Measurements from ENCODE around the gene EEF1E1.

Gene EEF1E1

GRCh38 chr6:8087870-8088754 is 14.2 kb downstream of the EEF1E1 start:
- DNase-seq: no peak

DNA sequence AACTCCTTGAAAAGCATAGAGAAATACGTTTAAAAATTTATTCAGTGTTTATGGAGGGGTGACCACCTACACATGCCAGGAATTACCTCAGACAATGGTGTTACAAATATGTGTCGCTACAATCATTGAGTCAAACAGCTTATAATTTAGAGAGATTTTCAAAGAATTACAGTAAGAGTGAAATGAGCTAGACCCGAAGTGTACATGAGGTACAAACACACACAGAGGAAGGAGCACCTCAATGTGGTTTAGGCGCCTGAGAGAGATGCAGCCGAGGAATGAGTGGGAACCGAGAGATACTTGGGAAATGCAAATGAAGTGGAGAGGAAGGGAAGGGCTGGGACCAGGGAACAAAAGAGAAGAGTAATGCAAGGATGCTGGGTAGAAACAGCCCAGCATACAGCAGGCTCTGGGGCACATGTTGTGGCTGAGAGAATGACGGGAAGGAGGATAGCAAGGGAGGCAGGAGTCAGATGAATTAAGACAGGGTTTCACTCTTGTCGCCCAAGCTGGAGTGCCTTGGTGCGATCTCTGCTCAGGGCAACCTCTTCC is 15.5 kb downstream of the EEF1E1 start:
- no peak for DNase-seq

DNA sequence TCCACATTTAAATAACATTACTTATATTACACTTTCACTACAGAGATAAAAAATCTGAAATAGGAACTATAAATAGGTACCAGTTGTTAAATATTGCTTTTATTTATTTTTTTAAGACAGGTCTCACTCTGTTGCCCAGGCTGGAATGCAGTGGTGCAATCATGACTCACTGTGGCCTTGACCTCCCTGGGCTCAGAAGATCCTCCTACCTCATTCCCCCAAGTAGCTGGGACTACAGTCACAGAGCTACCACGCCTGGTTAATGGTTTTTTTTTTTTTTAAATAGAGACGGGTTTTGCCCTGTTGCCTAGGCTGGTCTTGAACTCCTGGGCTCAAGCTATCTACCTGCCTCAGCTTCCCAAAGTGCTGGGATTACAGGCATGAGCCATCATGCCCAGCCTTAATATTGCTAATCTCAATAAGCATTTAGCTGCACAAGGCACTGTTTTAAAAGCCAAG is 17.3 kb downstream of the EEF1E1 start:
- DNase-seq: peak; percentile 92

- DNase-seq: no peak
Observed at GRCh38 chr6:8084586-8084985, 17.8 kb downstream of the EEF1E1 start.

DNA sequence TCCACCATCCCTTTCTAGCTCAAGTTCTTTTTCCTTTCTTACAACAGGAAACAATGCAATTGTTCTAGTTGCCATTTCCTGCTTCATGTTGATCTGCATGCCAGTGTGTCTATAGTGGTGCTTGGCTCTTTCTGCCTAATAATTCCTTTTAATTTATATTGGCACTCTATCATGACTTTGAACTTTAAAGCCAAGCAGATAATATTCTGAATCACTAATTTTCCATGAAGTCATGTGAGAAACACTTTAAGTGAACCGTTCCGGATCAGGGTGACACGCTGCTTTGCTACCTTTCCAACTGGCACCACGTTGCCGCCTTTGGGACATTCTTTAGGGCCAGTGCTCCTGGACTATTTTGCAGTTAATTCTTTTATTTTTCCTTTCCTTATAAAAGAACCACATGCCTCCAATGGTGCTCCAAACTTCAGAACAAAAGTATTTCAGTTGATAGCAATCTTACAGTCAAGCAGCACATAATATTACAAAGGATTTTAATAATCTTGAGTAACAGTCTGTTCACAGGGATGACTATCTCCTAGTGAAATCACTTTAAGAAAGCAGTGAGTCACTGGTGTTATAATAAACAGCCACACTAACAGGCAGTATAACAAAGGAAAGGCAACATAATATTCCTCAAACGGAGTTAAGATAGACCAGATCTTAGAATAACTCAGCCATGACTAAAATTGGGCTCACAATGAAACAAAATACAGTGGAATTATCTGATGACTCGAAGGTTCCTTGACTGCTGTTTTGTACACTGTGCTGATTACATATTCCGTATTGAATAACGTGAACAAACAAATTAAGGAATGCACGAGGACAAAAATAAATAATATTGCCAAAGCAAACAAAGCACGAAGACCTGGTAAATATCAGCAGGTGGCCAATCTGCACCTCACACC is 19.1 kb downstream of the EEF1E1 start:
- peak; percentile 84 for DNase-seq

DNA sequence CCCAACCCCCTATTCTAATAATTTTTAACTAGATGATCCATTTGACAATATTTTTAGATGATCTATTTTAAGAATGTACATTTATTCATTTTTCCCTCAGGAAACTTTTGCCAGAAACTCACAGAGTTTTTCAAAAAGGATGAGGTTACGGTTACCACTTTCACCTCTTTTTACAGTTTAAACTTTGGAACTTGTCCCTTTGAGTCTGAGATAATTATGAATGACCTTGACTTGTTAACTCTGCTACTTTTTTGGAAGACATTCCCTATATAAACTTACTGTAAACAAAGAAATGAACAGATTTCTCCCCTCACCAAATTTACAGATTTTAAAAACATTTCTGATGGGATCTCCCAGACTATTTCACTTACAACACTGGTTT is 19.8 kb downstream of the EEF1E1 start:
- no peak for DNase-seq

GRCh38 chr6:8080362-8081151 is 21.8 kb downstream of the EEF1E1 start:
- DNase-seq: peak; percentile 67

DNA sequence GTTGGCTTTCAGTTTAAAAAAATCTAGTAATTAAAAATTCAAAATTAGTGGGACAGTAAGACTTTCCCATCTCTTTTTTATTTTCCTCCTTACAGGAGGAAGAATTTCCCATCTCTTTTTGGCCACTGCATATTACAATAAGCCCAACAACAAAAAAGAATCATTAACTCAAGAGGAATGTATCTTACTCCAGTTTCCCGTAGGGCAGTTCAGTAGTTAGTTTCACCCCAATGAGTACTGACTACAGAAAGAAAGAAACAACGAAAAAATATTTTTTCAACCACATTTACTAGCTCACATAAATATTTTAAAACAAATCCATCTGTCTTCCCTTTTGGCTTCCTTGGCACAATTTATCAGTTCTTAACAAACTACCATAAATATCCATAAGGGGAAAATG is 23.2 kb downstream of the EEF1E1 start:
- DNase-seq: no peak

DNA sequence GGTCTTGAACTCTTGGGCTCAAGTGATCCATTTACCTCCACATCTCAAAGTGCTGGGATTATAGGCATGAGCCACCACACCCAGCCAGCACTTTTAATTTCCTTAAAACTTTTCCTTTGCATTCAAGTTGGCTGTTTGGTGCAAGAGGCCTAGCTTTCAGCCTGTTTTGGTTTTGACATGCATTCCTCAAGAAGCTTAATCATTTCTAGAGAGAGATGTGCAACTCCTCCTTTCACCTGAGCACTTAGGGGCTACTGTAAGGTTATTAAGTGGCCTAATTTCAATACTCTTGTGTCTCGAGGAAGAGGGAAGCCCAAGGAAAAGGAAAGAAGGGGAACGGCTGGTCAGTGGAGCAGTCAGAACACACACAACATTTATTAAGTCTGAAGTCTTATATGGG is 24.4 kb downstream of the EEF1E1 start:
- DNase-seq: no peak

GRCh38 chr6:8075704-8076103 is 26.6 kb downstream of the EEF1E1 start:
- no peak for DNase-seq

DNA sequence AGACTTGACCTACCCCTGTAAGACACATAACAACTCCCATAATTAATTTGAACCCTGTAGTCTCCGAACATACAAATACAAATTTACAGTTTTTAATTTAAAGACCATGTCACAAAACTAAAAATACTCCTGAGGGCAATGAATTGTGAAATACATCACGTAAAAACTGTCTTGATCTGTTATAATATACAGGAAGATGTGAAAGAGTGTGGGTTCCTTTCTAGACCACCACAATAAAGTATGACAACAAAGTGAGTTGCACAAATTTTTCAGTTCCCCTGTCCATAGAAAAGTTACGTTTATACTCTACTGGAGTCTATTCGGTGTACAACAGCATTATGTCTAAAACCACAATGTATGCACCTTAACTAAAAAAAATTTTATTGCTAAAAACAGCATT is 27.2 kb downstream of the EEF1E1 start:
- no peak for DNase-seq

DNA sequence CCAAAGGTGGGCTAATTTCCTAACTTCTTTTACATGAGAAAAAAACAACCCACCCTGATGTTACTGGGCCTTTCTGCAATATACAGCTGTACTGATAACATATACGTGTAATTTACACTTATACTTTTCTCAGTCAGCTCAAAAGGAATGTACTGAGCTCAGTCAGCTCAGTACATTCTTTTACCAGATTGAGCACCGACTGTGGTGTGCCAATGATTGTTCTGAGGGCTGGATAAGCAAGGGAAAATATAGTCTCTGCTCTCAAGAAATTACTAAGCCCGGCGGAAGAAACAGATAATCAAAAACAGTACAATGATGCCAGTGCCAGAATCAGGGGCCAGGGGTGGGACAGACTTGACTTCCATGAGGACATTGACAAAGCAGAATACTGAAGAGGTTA is 28.1 kb downstream of the EEF1E1 start:
- DNase-seq: no peak

- DNase-seq: no peak
Observed at GRCh38 chr6:8073758-8074157, 28.6 kb downstream of the EEF1E1 start.

- no peak for DNase-seq
Observed at GRCh38 chr6:8070718-8071117, 31.6 kb downstream of the EEF1E1 start.

DNA sequence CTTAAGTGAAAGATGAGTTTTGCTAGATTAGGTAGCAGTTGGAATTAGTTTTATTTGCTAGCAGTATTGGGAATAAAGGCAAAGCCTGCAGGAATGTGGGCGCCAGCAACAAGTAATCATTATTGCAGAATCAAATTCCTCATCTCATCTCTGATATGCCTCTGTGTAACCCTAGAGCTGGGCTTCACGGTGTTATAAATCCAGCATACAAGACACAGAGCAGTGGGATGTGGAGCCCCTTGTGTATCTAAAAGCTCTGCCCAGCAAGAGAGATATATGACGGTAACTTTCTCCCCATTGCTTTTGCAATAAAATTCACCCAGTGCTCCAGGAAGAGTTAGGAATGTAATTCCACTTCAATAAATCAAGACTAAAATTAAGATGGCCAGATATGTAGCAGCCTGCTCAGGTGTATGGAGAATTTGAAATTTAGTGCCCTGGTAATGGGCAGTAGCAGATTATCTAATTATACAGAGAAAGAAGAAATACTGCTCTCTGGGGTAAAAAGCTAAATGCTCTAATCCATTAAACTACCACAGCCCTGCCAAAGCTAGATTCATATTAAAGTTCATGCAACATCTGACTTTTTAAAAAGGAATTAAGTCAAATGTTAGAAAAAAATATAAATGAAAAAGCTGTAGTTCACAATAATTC is 32.6 kb downstream of the EEF1E1 start:
- DNase-seq: no peak

DNA sequence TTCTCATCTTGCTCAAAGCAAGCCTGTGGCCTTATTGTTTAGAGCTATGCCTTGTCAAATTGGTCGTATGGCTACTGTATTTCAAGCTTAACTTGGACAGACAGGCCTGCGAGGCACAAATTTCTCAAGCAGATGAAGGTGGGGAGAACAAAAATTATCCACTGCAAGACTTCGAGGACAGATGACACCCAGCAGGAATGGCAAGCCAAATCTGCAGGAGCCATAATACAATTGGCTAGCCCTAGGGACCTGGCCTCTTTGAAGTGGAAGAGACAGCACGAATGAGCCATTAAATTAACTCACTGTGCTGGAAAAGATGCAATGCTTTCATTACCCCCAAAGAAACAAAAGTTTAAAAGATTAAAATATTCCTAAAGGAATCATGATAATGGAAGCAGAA is 33.2 kb downstream of the EEF1E1 start:
- DNase-seq: no peak

DNA sequence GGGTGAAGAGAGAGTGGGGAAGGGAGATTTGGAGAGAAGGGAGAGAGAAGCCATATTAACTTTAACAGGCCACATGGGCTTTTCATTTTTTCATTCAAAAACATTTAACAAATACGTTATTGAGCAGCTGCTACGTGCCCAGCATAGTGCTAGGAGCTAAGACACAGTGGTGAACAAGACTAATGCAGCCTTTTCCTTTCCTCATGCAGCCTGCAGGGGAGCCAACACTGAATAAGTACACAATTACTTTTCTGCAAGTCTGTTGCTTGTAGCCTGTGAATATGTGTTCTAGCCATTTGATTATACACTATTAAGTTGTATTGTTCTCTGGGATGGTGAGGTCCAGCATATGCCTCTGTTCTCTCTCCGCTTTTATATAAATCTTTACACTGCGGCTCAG is 36.2 kb downstream of the EEF1E1 start:
- no peak for DNase-seq

GRCh38 chr6:8065519-8065911 is 36.8 kb downstream of the EEF1E1 start:
- DNase-seq: peak; percentile 40

GRCh38 chr6:8064638-8065518 is 37.5 kb downstream of the EEF1E1 start:
- DNase-seq: no peak

GRCh38 chr6:8063761-8064637 is 38.3 kb downstream of the EEF1E1 start, which contains the start of gene BLOC1S5:
Gene BLOC1S5, minus strand, starts transcription at chr6:8064389. Its CDS starts 13 bp downstream, at chr6:8064376.
- peak; percentile 95 for DNase-seq
